Esophagus squamous epithelium (tissue), 5 donors: Measurements from ENCODE around the gene OGFRL1. TPM values are rescaled to one million over a fixed set of nuclear protein-coding genes. Genes with fewer than 3 reads are reported as not detected.

Experiments used
- DNase-seq: peaks from one replicate; lab custom pipeline; 2025; lab: John Stamatoyannopoulos, UW
- H3K27ac ChIP-seq, 4 donors: fragments of 200-600 bp; sonication (generic); one replicate each; pipeline ENCODE4 v1.5.1; 2016 to 2019; ENCODE audit warnings: mild to moderate bottlenecking in 1 of 4
- H3K27me3 ChIP-seq, 4 donors: fragments of 200-600 bp; sonication (generic); 1 replicate in 3 of 4; 2 replicates in 1 of 4; pipeline versions ENCODE4 v1.5.1 to v1.6.0; 2017 to 2021; ENCODE audit warnings: antibody characterized with exemption in 1 of 4
- H3K36me3 ChIP-seq, 3 donors: fragments of 200-600 bp; sonication (generic); one replicate each; pipeline ENCODE4 v1.5.1; 2016 to 2019
- H3K4me1 ChIP-seq, 3 donors: fragments of 200-600 bp; sonication (generic); one replicate each; pipeline ENCODE4 v1.5.1; 2017 to 2019
- H3K4me3 ChIP-seq, 4 donors: fragments of 200-600 bp; sonication (generic); 1 replicate in 3 of 4; 2 replicates in 1 of 4; pipeline ENCODE4 v1.5.1; 2016 to 2019; ENCODE audit warnings: mild to moderate bottlenecking in 2 of 4, moderate library complexity in 1 of 4
- H3K9me3 ChIP-seq, 3 donors: fragments of 200-600 bp; sonication (generic); one replicate each; pipeline ENCODE4 v1.5.1; 2016 to 2019
- CTCF ChIP-seq, 6 experiments: fragments of 450-650 bp in 4 of 6; fragments of 200-600 bp in 2 of 6; sonication (generic) in 2 of 6; IDR thresholded peaks; one replicate each; pipeline ENCODE4 v1.5.1; 2016 to 2019; ENCODE audit warnings: antibody characterized with exemption in 6 of 6, mild to moderate bottlenecking in 4 of 6, moderate library complexity in 4 of 6
- POLR2A ChIP-seq, 4 donors: fragments of 450-650 bp; IDR thresholded peaks; one replicate each; pipeline ENCODE4 v1.6.1; 2017; ENCODE audit warnings: antibody characterized with exemption in 4 of 4, mild to moderate bottlenecking in 4 of 4, moderate library complexity in 3 of 4
- WGBS, 2 donors: methylation state at CpG; one replicate each; pipeline ENCODE4 v1.1.5; 2018; 5-methylcytosine and 5-hydroxymethylcytosine counted together
- intact Hi-C: fragments of 100-400 bp; cut with DNase I; formaldehyde crosslinking; loops from one replicate; pipeline ENCODE4 v1.15.0; 2022
- total RNA-seq, 4 donors: library from RNA; depleted of rRNA; stranded (reverse); fragments of >200 nt; gene quantifications; one replicate each; pipeline ENCODE4 v1.1.0, GENCODE V29; 2016
- donor health status: DM: yes; HTN: yes; CAD: no.

Gene OGFRL1
- total RNA-seq, 4 donors from 2014 or later = 36.7 to 67.9 (median 47.8) TPM

- no peak overlapping the region for H3K4me3 ChIP-seq
- intact Hi-C loops = no loop called here
- no peak for DNase-seq
- H3K27ac ChIP-seq = no peak overlapping the region
- no peaks in the 10 kb centered on the region for H3K4me1 ChIP-seq
- TF ChIP-seq POLR2A (IDR thresholded peaks at IDR 0.05) (no peak), CTCF (IDR thresholded peaks at IDR 0.05) (no peak)
- no peaks in the 10 kb centered on the region for H3K9me3 ChIP-seq
- no peaks in the 10 kb centered on the region for H3K36me3 ChIP-seq
- no peaks in the 10 kb centered on the region for H3K27me3 ChIP-seq
- WGBS, 2 donors = 96 to 97% methylated on average over 3 of the region's 3 CpGs
These were observed 41.9 kb downstream of the OGFRL1 start for GRCh38 chr6:71330501-71330900.

GRCh38 chr6:71332012-71332411, 43.4 kb downstream of the OGFRL1 start:
- Histone ChIP-seq H3K9me3 (no peaks in the 10 kb centered on the region), H3K4me3 (no peak overlapping the region), H3K27ac (no peak overlapping the region), H3K27me3 (no peaks in the 10 kb centered on the region), H3K36me3 (no peaks in the 10 kb centered on the region), H3K4me1 (no peaks in the 10 kb centered on the region)
- no peak for DNase-seq
- 83 to 89% methylated on average over 2 of the region's 2 CpGs for WGBS, 2 donors
- TF ChIP-seq CTCF (IDR thresholded peaks at IDR 0.05) = no peak
- no peak for TF ChIP-seq POLR2A (IDR thresholded peaks at IDR 0.05)
- intact Hi-C loops = no loop called here

- Histone ChIP-seq H3K4me3 (no peak overlapping the region), H3K4me1 (no peaks in the 10 kb centered on the region), H3K36me3 (no peaks in the 10 kb centered on the region), H3K27ac (no peak overlapping the region), H3K9me3 (no peaks in the 10 kb centered on the region), H3K27me3 (no peaks in the 10 kb centered on the region)
- TF ChIP-seq CTCF (IDR thresholded peaks at IDR 0.05) (no peak), POLR2A (IDR thresholded peaks at IDR 0.05) (no peak)
- no peak for DNase-seq
- intact Hi-C loops = no loop called here
- WGBS, 2 donors = 91% methylated on average over 1 of the region's 1 CpG
These were observed 44.4 kb downstream of the OGFRL1 start for GRCh38 chr6:71333050-71333449.

GRCh38 chr6:71333697-71334096, 45.1 kb downstream of the OGFRL1 start:
- intact Hi-C loops = no loop called here
- no peak overlapping the region for H3K27ac ChIP-seq
- WGBS, 2 donors = 26 to 43% methylated on average over 2 of the region's 2 CpGs
- DNase-seq = no peak
- no peaks in the 10 kb centered on the region for H3K36me3 ChIP-seq
- TF ChIP-seq POLR2A (IDR thresholded peaks at IDR 0.05) (no peak), CTCF (IDR thresholded peaks at IDR 0.05) (no peak)
- no peaks in the 10 kb centered on the region for H3K27me3 ChIP-seq
- no peak overlapping the region for H3K4me3 ChIP-seq
- no peaks in the 10 kb centered on the region for H3K9me3 ChIP-seq
- H3K4me1 ChIP-seq = no peaks in the 10 kb centered on the region

GRCh38 chr6:71334768-71335167, 46.2 kb downstream of the OGFRL1 start:
- no peak overlapping the region for H3K4me3 ChIP-seq
- H3K9me3 ChIP-seq = no peaks in the 10 kb centered on the region
- H3K4me1 ChIP-seq = no peaks in the 10 kb centered on the region
- no peak for DNase-seq
- TF ChIP-seq CTCF (IDR thresholded peaks at IDR 0.05) (no peak), POLR2A (IDR thresholded peaks at IDR 0.05) (no peak)
- H3K36me3 ChIP-seq = no peaks in the 10 kb centered on the region
- no peaks in the 10 kb centered on the region for H3K27me3 ChIP-seq
- intact Hi-C loops = no loop called here
- H3K27ac ChIP-seq = no peak overlapping the region
